Raji (cell line): ENCODE data around the gene PCDHGA5.

Source experiments
- POLR2A ChIP-seq: IDR thresholded peaks from 2 replicates; pipeline ENCODE4 v1.6.1; 2011; ENCODE audit warnings: low read depth, low read length, control low read depth; ENCODE audit not compliant: insufficient read depth

Gene PCDHGA5

DNA sequence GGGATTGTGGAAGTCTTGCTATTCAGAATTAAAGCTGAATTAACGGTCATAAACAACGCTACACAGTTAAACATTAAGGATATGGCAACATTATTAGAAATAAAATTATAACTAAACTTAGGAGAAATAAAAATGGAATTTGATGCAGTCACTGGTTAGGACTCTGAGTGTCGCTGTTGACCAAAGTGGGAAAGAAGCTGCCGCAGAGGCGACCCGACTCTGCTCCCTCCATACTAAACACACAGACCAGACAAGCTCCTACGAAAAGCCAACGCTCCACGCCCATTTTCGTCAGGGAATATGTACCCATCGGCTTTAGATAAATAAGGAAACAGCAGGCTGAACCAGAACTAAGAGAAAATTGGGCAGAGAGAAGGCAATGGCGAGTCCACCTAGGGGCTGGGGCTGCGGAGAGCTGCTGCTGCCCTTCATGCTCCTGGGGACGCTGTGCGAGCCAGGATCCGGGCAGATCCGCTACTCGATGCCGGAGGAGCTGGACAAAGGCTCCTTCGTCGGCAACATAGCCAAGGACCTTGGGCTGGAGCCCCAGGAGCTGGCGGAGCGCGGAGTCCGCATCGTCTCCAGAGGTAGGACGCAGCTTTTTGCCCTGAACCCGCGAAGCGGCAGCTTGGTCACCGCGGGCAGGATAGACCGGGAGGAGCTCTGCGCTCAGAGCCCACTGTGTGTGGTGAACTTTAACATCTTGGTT, at the start of gene PCDHGA5:
TSS of gene PCDHGA5 (plus strand) at position 211 of the 709 bp plus-strand sequence. CDS start at position 380, 169 bp downstream.
- no peak for TF ChIP-seq POLR2A

DNA sequence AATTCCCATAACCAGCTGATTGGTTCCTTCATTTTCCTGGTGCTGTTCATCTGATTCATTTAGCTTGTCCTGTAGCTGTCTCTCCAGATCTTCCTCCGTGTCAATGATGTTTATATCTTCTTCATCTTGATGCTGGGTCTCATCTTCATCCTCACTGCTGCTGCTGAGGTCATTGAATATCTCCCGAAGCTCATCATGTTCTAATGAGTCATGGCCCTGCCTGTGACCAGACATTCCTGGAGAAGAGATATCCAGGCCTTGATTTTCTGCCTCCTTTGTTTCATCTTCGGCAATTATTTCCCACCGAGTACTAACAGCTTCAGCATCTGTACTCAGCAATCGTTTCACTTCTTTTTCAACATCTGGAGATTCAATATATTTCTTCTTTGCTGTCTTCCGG, 44.8 kb upstream of the PCDHGA5 start:
- TF ChIP-seq POLR2A, result no peak

DNA sequence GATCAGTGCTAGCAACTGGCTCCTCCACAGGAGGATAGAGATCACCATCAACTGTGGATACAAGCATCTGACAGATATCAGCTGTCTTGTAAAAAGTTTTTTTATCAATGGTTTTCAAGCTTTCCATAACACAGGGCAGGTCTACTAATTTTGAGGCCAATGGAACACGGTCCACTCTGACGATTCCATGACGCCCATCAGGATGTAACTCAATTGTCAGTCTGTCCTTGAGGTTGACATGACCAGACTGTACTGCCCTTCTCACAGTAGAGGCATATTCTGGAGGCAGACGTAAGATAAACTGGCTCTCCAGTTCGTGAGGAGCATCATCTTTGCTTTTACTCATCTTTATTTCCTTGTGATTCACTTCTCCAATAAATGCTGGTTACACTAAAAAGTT, 44.3 kb upstream of the PCDHGA5 start:
- no peak for TF ChIP-seq POLR2A

DNA sequence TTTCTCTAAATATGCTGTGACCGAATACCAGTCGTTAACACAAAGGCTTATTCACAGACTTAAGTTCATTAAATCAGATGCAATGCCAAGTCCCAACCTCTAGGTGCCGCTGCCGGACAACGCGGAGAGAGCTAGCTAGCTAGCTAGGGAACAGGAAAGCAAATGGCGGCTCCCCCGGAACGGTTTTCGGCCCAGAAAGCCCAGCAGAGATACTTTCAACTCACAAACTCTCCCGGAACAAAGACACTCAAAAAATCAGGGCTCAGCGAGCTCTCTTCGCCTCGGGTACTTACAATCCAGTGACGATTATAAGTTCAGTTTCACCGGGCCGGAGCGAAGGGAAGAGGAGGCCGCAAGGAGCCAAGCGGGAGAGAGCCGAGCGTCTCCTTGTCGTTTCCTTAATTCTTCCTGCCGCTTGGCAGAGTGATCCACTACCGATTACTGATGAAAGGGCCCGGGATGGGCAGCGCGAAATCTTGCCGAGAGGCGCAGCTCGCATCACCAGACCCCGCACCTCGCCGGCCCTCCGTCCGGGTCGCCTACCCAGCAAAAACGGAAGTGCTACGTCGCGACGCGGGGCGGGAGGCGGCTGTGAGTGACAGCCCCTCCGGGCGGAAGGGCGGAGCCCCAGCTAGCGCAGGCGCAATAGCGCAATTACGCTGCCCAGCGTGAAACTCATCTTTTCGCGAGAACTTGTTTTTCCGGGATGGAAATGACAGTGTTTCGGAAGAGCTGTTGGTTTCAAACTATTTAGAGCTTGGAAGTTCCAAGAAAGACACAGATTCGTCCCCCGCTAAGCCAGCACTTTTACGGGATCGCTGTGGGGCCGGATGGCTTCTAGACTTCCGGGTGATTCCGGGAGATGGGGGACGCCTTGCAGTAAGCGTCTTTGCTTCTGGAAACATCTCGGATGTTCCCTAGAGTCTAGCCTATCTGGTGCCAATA, 43.5 kb upstream of the PCDHGA5 start, which contains the start of gene TAF7:
TSS of gene TAF7 (minus strand) at position 560 of the 945 bp plus-strand sequence. CDS start 740 bp downstream, outside the sequence.
- TF ChIP-seq POLR2A, result peak; percentile 97

DNA sequence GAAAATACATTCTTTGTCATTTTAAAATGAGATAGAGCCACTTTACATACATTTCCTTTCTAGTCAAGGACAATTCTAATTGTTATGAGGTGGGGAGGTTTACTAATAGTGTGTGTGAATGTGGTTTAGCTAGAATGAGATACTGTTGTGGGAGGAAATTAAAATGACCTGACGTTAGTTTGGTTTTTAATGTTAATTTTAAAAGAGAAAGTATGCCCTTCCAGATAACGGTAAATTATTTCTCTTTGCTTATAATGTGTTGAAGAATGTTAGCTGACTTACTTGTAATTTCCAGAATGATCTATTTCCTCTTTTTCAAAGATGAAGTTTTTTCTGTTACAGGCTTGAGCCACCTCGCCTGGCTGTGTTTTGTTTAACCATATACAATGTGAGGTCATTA, 41.7 kb upstream of the PCDHGA5 start:
- TF ChIP-seq POLR2A, result no peak

DNA sequence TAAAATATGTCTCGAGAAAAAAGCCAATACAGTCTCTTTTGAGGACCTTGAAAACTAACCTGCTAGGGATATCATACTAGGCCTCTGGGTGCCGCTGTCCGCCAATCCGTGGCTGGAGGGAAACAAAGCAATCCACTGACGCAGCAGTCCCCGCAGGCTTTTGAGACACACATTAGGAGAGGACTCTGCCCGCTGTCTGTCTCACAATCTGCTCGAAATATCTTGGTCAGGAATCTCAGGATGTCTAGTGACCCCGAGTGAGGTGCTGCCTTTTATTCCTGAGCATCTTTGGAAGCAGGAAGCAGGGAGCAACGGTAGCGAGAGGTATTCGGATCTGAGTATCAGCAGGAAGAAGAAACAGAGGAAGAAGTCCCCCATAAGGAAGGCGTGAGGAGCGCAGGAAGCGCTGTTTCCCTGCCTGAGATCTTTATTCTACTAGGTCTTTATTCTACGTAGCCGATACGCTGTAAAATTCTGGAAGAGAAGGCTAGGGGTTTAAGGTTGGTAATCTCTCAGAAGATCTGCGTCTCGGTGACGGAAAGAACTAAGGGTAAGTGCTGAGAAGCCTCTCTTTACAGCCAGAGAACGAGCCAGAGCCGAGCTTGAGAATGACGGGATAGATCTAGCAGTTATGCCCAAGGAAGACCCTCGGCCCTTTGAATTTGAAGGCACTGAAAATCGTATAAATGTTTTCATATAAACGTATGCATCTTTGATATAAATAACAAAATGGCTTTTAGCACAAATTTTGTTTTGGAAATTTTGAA, 37.7 kb upstream of the PCDHGA5 start:
- TF ChIP-seq POLR2A, result no peak

DNA sequence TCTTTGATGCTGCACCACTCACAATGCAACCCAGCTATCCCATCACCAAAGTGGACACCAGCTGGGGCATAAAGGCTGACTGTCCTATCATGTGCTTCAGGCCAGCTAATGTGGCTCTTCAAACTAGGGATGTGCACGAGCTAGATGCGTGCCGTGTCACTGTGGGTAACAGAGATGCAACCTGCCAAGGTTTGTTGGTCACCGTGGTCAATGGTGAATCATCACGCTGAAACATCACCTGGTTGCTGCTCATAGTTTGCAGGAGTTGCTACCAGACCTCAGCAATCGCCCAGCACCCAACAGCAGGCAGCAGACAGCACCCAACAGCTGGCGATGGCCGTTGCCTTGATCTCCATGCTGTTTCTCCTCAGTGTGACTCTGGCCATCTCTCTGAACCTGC, 35.7 kb upstream of the PCDHGA5 start:
- TF ChIP-seq POLR2A, result no peak

DNA sequence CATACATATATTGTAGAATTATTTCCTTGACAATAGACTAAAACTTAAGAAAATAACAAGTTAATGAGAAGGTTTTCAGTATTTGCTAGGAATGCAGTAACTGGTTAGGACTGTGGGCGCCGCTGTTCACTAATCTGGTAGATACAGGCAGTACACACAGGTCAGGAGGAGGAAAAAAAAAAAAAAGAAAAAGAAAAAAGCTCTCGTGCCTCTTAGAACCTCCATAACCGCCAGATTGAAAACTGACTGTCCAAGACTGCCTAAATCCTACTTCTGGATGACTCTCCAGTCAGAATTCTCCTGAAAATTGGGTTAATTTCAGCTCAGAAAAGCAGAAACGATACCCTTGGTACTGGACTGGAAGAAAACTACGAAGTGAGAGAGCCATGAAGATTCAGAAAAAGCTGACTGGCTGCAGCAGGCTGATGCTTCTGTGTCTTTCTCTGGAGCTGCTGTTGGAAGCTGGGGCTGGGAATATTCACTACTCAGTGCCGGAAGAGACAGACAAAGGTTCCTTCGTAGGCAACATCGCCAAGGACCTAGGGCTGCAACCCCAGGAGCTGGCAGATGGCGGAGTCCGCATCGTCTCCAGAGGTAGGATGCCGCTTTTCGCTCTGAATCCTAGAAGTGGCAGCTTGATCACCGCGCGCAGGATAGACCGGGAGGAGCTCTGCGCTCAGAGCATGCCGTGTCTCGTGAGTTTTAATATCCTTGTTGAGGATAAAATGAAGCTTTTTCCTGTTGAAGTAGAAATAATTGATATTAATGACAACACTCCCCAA, 33.5 kb upstream of the PCDHGA5 start, which contains the start of gene PCDHGA1:
TSS of gene PCDHGA1 (plus strand) at position 216 of the 782 bp plus-strand sequence.
- no peak for TF ChIP-seq POLR2A

DNA sequence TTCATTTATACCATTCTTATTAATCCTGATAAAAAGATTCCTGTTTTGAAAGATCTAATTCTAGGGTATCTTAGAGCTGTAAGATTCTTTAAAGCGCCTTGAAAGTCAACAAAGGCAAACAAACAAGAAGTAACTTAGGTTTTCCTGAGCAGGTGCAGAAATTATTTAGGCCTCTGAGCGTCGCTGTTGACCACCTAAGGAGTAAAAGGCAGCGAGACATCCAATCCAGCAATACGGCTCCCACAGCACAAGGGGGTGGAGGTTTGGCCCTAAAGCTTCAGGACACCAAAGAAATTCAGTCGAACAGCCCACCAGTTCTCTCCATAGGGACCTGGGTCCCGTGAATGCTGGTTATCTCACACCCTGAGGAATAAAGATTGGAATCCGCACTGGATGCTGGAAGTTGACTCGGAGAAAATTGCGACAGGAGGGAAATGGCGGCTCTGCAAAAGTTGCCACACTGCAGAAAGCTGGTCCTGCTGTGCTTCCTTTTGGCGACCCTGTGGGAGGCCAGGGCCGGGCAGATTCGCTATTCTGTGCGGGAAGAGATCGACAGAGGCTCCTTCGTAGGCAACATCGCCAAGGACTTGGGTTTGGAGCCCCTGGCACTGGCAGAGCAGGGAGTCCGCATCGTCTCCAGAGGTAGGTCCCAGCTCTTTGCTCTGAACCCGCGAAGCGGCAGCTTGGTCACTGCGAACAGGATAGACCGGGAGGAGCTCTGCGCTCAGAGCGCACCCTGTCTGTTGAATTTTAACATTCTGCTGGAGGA, 25.2 kb upstream of the PCDHGA5 start, which contains the start of gene PCDHGA2:
TSS of gene PCDHGA2 (plus strand) at position 223 of the 769 bp plus-strand sequence.
- no peak for TF ChIP-seq POLR2A

DNA sequence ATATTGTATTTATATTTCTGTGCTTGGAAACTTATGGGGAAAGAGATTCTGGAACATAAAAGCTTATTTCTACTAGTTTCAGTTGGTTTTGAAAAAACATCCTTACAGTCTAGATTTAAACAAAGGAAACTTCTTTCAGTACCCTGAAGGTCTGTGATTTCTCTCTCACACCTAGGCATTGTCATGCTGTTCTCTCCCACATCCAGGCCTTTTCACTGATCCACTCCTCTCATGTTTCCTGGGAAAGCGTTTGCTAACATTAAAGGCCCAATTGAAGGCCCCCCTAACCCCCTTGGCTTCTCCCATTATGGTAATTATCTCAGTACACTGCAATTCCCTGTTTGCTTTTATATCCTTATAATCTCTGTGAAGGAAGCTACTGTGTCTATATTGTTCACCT, 21.2 kb upstream of the PCDHGA5 start:
- TF ChIP-seq POLR2A, result no peak

DNA sequence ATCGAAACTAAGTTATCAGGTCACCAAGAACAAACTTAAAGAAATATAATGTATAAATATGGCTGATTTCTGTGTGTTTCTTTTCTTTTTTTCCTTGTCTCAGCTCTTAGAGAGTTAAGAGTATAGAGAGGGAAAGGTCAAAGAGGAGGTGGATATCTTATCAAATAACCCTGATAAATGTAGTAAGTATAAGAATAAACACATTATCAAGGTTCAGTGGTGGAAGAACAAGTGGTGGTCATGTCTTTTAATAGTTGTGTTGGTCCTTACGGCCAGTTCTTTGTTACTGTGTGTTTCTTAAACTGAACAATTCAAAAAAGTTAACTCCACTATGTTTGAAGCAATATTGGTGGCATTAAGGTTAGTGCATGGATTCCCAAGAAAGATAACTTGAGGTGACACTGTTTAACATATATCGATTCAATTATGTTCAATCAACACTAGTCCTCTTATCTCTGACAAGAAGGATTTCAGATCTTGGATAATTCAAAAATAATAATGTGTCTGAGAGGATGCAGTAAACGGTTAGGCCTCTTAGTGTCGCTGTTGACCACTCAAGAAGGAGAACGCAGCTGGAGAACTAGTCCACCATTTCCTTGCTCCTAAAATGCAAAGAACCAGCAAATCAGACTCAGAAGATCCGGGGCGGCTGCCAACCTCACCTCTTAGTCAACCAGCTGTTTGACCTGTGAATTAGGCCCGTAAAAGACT, 20.6 kb upstream of the PCDHGA5 start, which contains the start of gene PCDHGA3:
TSS of gene PCDHGA3 (plus strand) at position 588 of the 711 bp plus-strand sequence. CDS start 205 bp downstream, outside the sequence.
- no peak for TF ChIP-seq POLR2A

DNA sequence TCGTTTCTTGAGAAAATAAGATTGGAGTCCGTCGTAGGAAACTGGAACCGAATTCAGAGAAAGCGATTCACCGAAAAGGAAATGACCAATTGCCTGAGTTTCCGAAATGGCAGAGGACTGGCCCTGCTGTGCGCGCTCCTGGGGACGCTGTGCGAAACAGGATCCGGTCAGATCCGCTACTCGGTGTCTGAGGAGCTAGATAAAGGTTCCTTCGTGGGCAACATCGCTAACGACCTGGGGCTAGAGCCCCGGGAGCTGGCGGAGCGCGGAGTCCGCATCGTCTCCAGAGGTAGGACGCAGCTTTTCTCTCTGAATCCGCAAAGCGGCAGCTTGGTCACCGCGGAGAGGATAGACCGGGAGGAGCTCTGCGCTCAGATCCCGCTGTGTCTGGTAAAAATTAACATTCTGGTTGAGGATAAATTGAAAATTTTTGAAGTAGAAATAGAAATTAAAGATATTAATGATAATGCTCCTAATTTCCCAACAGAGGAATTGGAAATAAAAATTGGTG, 20.0 kb upstream of the PCDHGA5 start:
- TF ChIP-seq POLR2A, result no peak
